Dendritic cell treated with granulocyte-macrophage colony-stimulating factor and Interleukin-4, amounts not matched to agents 40 ng/mL and 50 ng/mL, for 4 days (primary cell): ENCODE measurements around the gene CDK19.
"Not testable (repeated sequence)": the region's sequence is repeated elsewhere in the genome, so short reads cannot be mapped to it uniquely, and the experiment has no call there.

Source experiments
- H3K27ac Mint-ChIP-seq: one replicate; pipeline ENCODE4 v1.8.0; 2022; ENCODE audit warnings: mild to moderate bottlenecking, mixed read lengths
- H3K27me3 Mint-ChIP-seq: one replicate; pipeline ENCODE4 v1.8.0; 2022; ENCODE audit warnings: mild to moderate bottlenecking, mixed read lengths
- H3K36me3 Mint-ChIP-seq: one replicate; pipeline ENCODE4 v1.8.0; 2022; ENCODE audit warnings: low read depth, mixed read lengths
- H3K4me1 Mint-ChIP-seq: one replicate; pipeline ENCODE4 v1.8.0; 2022; ENCODE audit warnings: low read depth, mixed read lengths
- H3K4me3 Mint-ChIP-seq: one replicate; pipeline ENCODE4 v1.8.0; 2022; ENCODE audit warnings: mild to moderate bottlenecking, moderate library complexity, mixed read lengths
- H3K9me3 Mint-ChIP-seq: one replicate; pipeline ENCODE4 v1.8.0; 2022; ENCODE audit warnings: mixed read lengths
- intact Hi-C: fragments of 100-400 bp; cut with micrococcal nuclease; formaldehyde crosslinking; loops from one replicate; pipeline ENCODE4 v1.15.0; 2022

The CDK19 gene

GRCh38 chr6:110620065-110620464, 195.2 kb downstream of the CDK19 start:
- intact Hi-C loops, result no loop called here
- no peak overlapping the region for H3K4me3 Mint-ChIP-seq
- peaks cover 64% of the 10 kb centered on the region for H3K36me3 Mint-ChIP-seq
- no peaks in the 10 kb centered on the region for H3K9me3 Mint-ChIP-seq
- H3K4me1 Mint-ChIP-seq, result peaks cover 37% of the 10 kb centered on the region
- peak overlapping the region; percentile 74 for H3K27ac Mint-ChIP-seq
- H3K27me3 Mint-ChIP-seq, result no peaks in the 10 kb centered on the region

GRCh38 chr6:110619275-110619908, 195.9 kb downstream of the CDK19 start:
- intact Hi-C loops, result no loop called here
- Mint-ChIP-seq H3K27ac (peak overlapping the region; percentile 74), H3K4me3 (no peak overlapping the region), H3K9me3 (no peaks in the 10 kb centered on the region), H3K4me1 (peaks cover 43% of the 10 kb centered on the region), H3K36me3 (peaks cover 71% of the 10 kb centered on the region), H3K27me3 (no peaks in the 10 kb centered on the region)

- Mint-ChIP-seq H3K27ac (peak overlapping the region; percentile 74), H3K4me1 (peaks cover 49% of the 10 kb centered on the region), H3K36me3 (peaks cover 78% of the 10 kb centered on the region), H3K27me3 (no peaks in the 10 kb centered on the region), H3K9me3 (no peaks in the 10 kb centered on the region), H3K4me3 (no peak overlapping the region)
- intact Hi-C loops, result no loop called here
Observed at GRCh38 chr6:110618591-110619267, 196.5 kb downstream of the CDK19 start.

GRCh38 chr6:110617057-110617456, 198.2 kb downstream of the CDK19 start:
- H3K36me3 Mint-ChIP-seq, result peaks cover 69% of the 10 kb centered on the region
- H3K27ac Mint-ChIP-seq, result peak overlapping the region; percentile 74
- no peaks in the 10 kb centered on the region for H3K27me3 Mint-ChIP-seq
- peaks cover 49% of the 10 kb centered on the region for H3K4me1 Mint-ChIP-seq
- H3K9me3 Mint-ChIP-seq, result no peaks in the 10 kb centered on the region
- intact Hi-C loops, result no loop called here
- H3K4me3 Mint-ChIP-seq, result no peak overlapping the region

- H3K4me1 Mint-ChIP-seq, result peaks cover 49% of the 10 kb centered on the region
- H3K9me3 Mint-ChIP-seq, result no peaks in the 10 kb centered on the region
- H3K27me3 Mint-ChIP-seq, result no peaks in the 10 kb centered on the region
- peaks cover 68% of the 10 kb centered on the region for H3K36me3 Mint-ChIP-seq
- no peak overlapping the region for H3K4me3 Mint-ChIP-seq
- H3K27ac Mint-ChIP-seq, result no peak overlapping the region
- intact Hi-C loops, result no loop called here
Observed at GRCh38 chr6:110615722-110616121, 199.5 kb downstream of the CDK19 start.

GRCh38 chr6:110614586-110614985, 200.7 kb downstream of the CDK19 start:
- H3K27me3 Mint-ChIP-seq, result no peaks in the 10 kb centered on the region
- H3K4me1 Mint-ChIP-seq, result peaks cover 53% of the 10 kb centered on the region
- H3K36me3 Mint-ChIP-seq, result peaks cover 65% of the 10 kb centered on the region
- intact Hi-C loops, result no loop called here
- no peak overlapping the region for H3K4me3 Mint-ChIP-seq
- H3K9me3 Mint-ChIP-seq, result no peaks in the 10 kb centered on the region
- H3K27ac Mint-ChIP-seq, result no peak overlapping the region

GRCh38 chr6:110614106-110614505, 201.2 kb downstream of the CDK19 start:
- H3K27ac Mint-ChIP-seq, result no peak overlapping the region
- H3K27me3 Mint-ChIP-seq, result no peaks in the 10 kb centered on the region
- H3K4me3 Mint-ChIP-seq, result no peak overlapping the region
- H3K9me3 Mint-ChIP-seq, result no peaks in the 10 kb centered on the region
- peaks cover 60% of the 10 kb centered on the region for H3K36me3 Mint-ChIP-seq
- intact Hi-C loops, result no loop called here
- H3K4me1 Mint-ChIP-seq, result peaks cover 48% of the 10 kb centered on the region

GRCh38 chr6:110613356-110613755, 201.9 kb downstream of the CDK19 start:
- Mint-ChIP-seq H3K36me3 (peaks cover 53% of the 10 kb centered on the region), H3K27me3 (no peaks in the 10 kb centered on the region), H3K27ac (no peak overlapping the region), H3K9me3 (no peaks in the 10 kb centered on the region), H3K4me1 (peaks cover 41% of the 10 kb centered on the region), H3K4me3 (no peak overlapping the region)
- intact Hi-C loops, result no loop called here

- Mint-ChIP-seq H3K27ac (no peak overlapping the region), H3K4me1 (peaks cover 32% of the 10 kb centered on the region), H3K4me3 (no peak overlapping the region), H3K27me3 (no peaks in the 10 kb centered on the region), H3K9me3 (no peaks in the 10 kb centered on the region), H3K36me3 (peaks cover 45% of the 10 kb centered on the region)
- intact Hi-C loops, result no loop called here
Observed at GRCh38 chr6:110612298-110612697, 203.0 kb downstream of the CDK19 start.

GRCh38 chr6:110609101-110609500, 206.2 kb downstream of the CDK19 start:
- H3K9me3 Mint-ChIP-seq, result no peaks in the 10 kb centered on the region
- H3K27ac Mint-ChIP-seq, result no peak overlapping the region
- H3K27me3 Mint-ChIP-seq, result no peaks in the 10 kb centered on the region
- intact Hi-C loops, result no loop called here
- peaks cover 8% of the 10 kb centered on the region for H3K4me1 Mint-ChIP-seq
- peaks cover 32% of the 10 kb centered on the region for H3K36me3 Mint-ChIP-seq
- no peak overlapping the region for H3K4me3 Mint-ChIP-seq

- no peaks in the 10 kb centered on the region for H3K9me3 Mint-ChIP-seq
- peaks cover 5% of the 10 kb centered on the region for H3K4me1 Mint-ChIP-seq
- no peak overlapping the region for H3K27ac Mint-ChIP-seq
- H3K27me3 Mint-ChIP-seq, result no peaks in the 10 kb centered on the region
- H3K36me3 Mint-ChIP-seq, result peaks cover 27% of the 10 kb centered on the region
- no peak overlapping the region for H3K4me3 Mint-ChIP-seq
- intact Hi-C loops, result no loop called here
Observed at GRCh38 chr6:110608151-110608550, 207.1 kb downstream of the CDK19 start.

GRCh38 chr6:110606151-110606550, 209.1 kb downstream of the CDK19 start:
- Mint-ChIP-seq H3K4me3 (no peak overlapping the region), H3K27ac (no peak overlapping the region), H3K4me1 (peaks cover 5% of the 10 kb centered on the region), H3K27me3 (no peaks in the 10 kb centered on the region), H3K9me3 (no peaks in the 10 kb centered on the region), H3K36me3 (peaks cover 19% of the 10 kb centered on the region)
- intact Hi-C loops, result no loop called here

GRCh38 chr6:110600640-110601039, 214.6 kb downstream of the CDK19 start:
- H3K36me3 Mint-ChIP-seq, result peaks cover 12% of the 10 kb centered on the region
- H3K4me1 Mint-ChIP-seq, H3K27me3 Mint-ChIP-seq, H3K27ac Mint-ChIP-seq, H3K9me3 Mint-ChIP-seq, intact Hi-C loops, H3K4me3 Mint-ChIP-seq: not testable (repeated sequence)

- Mint-ChIP-seq H3K4me1 (no peaks in the 10 kb centered on the region), H3K27ac (no peak overlapping the region), H3K9me3 (peaks cover 20% of the 10 kb centered on the region), H3K4me3 (no peak overlapping the region), H3K27me3 (no peaks in the 10 kb centered on the region), H3K36me3 (peaks cover 12% of the 10 kb centered on the region)
- intact Hi-C loops, result no loop called here
Observed at GRCh38 chr6:110597761-110598160, 217.5 kb downstream of the CDK19 start.

- intact Hi-C loops, result no loop called here
- H3K27ac Mint-ChIP-seq, result no peak overlapping the region
- peaks cover 20% of the 10 kb centered on the region for H3K9me3 Mint-ChIP-seq
- H3K4me3 Mint-ChIP-seq, result no peak overlapping the region
- H3K36me3 Mint-ChIP-seq, result peaks cover 12% of the 10 kb centered on the region
- H3K4me1 Mint-ChIP-seq, result no peaks in the 10 kb centered on the region
- no peaks in the 10 kb centered on the region for H3K27me3 Mint-ChIP-seq
Observed at GRCh38 chr6:110596354-110596753, 218.9 kb downstream of the CDK19 start.
